GM12891 (cell line): ENCODE measurements around the gene PSMC3.

Experiments used
- DNase-seq: peaks from one replicate; pipeline ENCODE4 v3.0.0; 2011; ENCODE audit warnings: low spot score; ENCODE audit not compliant: insufficient read length
- FAIRE-seq: peaks from 2 replicates; lab custom pipeline; 2011; peaks lifted over from hg19 to GRCh38; lab: Jason Lieb, UNC
- PAX5 ChIP-seq: IDR thresholded peaks from 2 replicates; pipeline ENCODE4 v1.6.1; 2011; ENCODE audit warnings: low read length, moderate library complexity, mild to moderate bottlenecking; ENCODE audit not compliant: insufficient read depth, severe bottlenecking
- POLR2A ChIP-seq: IDR thresholded peaks from 2 replicates; pipeline ENCODE4 v1.6.1; 2011; ENCODE audit warnings: low read depth, low read length, control low read depth
- POLR2AphosphoS5 ChIP-seq: IDR thresholded peaks from 2 replicates; pipeline ENCODE4 v1.6.1; 2011; ENCODE audit warnings: low read depth, low read length, control low read depth
- POU2F2 ChIP-seq: IDR thresholded peaks from 2 replicates; pipeline ENCODE4 v1.6.1; 2011; ENCODE audit warnings: low read depth, mild to moderate bottlenecking, control low read depth, low read length, moderate library complexity
- SPI1 ChIP-seq: IDR thresholded peaks from 2 replicates; pipeline ENCODE4 v1.6.1; 2011; ENCODE audit warnings: low read depth, low read length, control low read depth
- TAF1 ChIP-seq: IDR thresholded peaks from 2 replicates; pipeline ENCODE4 v1.6.1; 2011; ENCODE audit warnings: low read depth, low read length, control low read depth

Gene PSMC3

DNA sequence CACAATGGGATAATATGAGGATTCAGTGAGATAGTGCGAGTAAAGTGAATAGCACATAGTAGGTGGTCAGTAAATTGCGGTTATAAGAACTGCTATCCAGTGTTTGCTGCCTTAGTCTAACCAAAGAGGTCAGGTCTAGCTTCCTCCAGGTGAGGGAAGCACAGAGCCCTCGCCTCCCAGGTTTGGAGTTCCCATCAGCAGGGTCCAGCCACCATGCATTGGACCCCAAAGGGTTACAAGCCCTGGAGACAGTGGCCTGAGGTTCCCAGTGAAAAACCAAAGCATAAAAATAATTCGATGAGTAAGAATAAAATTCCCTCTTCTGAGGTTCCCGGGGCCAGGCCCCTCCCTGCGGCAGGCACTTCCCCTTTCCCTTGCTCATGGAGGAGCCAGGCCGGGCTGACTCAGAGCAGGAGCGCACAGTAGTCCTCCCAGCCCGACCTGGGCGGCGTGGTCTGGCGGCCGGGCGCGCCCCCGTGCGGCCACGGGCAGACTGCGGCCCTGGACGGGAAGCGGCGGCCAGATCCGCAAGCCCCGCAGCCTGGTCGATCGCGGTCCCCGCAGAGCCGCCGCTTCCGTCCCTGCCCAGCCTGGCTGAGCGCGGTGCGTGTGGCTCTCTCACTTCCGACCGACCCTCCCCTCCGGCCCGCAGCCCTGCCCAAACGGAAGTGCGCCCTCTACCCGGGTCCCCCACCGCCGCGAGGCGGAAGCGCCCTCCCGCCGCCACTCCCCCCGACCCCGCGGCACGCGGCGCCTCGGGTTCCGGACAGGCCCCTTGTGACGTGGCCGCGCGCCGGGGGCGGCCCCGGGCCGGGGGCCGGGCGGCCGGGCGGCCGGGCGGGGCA, 18.3 kb downstream of the PSMC3 start, which contains the start of gene SLC39A13:
Gene SLC39A13, plus strand, starts transcription at position 845 of the 845 bp plus-strand sequence. CDS start 1,505 bp downstream, outside the sequence.
- TF ChIP-seq POU2F2 (peak; percentile 51; the same call in 1 of the 2 replicates), POLR2A (peak; percentile 55), TAF1 (no peak), PAX5 (peak; percentile 59), POLR2AphosphoS5 (0 out of 2 replicates have a peak, but pooled peaks have one; percentile 55), SPI1 (peak; percentile 97)
- DNase-seq (peak; percentile 98), FAIRE-seq (peak; percentile 96)

DNA sequence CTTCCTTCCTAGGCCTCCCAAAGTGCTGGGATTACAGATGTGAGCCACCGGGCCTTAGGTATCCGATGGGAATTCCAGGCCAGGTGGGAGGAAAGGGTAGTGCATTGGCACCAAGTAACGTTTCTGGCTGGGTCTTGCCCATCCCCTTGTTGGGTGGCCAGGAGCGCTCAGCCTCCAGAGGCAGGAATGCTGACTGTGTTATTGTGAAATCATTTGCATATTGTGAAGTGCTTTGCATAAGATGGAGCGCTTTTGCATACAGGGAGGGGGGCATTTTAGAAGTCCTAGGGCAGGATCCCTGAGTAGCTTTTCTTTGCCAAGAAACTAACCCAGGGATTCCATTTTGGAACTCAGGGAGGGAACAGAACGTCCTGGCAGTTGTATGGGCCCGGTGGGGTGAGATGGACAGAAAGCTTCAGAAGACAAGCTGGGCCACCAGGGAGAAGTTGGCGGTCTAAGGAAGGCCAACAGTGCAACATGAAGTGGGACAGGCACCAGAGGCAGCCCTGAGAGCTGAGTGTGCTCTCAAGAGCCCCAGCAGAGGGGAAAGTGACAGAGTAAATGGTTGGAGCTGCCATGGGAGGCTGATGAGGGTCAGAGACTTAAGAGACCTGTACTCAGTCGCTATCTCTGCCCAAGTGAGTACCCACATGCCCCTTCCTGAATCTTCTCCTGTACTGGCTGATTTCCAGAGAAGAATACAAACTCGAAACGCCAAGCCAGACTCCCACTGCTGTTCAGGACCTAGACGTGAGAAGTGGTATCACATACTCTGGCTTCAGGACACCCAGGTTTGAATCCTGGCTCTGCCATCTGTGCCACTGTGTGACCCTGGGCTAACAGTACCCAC, 19.1 kb downstream of the PSMC3 start:
- DNase-seq (no peak), FAIRE-seq (peak; percentile 76)
- TF ChIP-seq POU2F2 = peak; percentile 85
- TF ChIP-seq POLR2A = no peak

DNA sequence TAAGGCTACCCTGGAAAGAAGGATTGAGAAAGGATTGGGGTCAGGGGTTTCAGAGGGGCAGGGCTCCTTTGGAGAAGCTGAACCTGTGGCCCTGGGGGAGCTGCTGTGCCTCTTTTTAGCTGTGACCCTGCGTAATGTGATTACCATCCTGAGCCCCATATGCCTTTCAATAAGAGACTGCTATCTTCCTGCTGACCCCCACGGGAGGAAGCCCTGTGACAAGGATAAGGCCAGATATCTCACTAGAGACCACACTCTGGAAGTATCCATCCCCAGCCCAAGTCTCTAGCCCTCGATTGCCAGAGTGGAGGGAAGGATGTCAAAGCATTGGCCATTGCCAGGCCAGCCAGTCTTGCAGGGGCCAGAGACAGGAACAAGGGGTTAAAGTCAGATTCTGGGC, 22.7 kb downstream of the PSMC3 start:
- no peak for FAIRE-seq
- no peak for DNase-seq
- no peak for TF ChIP-seq POLR2AphosphoS5
- no peak for TF ChIP-seq SPI1
- TF ChIP-seq TAF1 = no peak

DNA sequence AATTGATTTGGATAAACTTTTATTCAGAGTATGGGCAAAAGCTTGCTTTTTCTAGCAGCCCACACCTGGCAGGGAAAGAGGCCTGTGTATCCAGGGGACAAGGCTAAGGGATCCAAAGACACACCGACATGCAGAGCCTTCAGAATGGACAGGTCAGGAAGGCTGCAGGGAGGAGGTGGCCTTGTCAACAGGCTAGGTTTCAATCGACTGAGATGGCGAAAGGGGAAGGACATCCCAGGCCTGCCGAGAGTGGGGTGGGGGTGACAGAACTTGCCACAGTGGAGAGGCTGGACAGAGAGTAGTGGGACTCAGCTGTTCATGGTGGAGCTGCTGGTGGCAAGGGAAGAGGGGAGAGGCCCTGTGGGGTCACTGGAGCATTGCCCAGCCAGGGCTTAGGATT, 23.1 kb downstream of the PSMC3 start:
- FAIRE-seq = no peak
- DNase-seq = no peak
- TF ChIP-seq SPI1 (no peak), TAF1 (no peak), POLR2A (no peak), POLR2AphosphoS5 (no peak), PAX5 (no peak), POU2F2 (no peak)

DNA sequence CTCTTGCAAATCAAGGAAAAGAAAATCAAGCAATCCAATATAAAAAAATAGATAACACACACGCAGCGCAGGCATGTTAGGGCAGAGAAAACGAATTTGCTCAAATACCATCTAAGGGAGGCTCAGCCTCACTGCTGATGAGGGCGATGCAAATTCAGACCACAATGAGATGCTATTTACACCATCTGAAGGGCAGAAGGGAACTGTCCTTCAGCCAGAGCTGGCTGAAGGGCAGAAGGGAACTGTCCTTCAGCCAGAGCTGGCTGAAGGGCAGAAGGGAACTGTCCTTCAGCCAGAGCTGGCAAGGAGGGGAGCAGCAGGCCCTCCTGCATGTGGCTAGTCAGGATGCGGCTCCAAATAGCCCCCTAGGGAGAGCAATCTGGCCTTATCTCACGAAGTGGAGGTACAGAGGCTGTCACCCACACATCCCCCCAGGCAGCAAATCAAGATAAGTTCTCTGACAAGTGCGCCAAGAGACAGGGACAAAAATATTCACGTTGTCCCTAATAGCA, 25.4 kb downstream of the PSMC3 start:
- FAIRE-seq = peak; percentile 87
- no peak for DNase-seq
- TF ChIP-seq POLR2AphosphoS5 (no peak), PAX5 (no peak), POU2F2 (peak; percentile 59; the same call in 1 of the 2 replicates), POLR2A (no peak)

DNA sequence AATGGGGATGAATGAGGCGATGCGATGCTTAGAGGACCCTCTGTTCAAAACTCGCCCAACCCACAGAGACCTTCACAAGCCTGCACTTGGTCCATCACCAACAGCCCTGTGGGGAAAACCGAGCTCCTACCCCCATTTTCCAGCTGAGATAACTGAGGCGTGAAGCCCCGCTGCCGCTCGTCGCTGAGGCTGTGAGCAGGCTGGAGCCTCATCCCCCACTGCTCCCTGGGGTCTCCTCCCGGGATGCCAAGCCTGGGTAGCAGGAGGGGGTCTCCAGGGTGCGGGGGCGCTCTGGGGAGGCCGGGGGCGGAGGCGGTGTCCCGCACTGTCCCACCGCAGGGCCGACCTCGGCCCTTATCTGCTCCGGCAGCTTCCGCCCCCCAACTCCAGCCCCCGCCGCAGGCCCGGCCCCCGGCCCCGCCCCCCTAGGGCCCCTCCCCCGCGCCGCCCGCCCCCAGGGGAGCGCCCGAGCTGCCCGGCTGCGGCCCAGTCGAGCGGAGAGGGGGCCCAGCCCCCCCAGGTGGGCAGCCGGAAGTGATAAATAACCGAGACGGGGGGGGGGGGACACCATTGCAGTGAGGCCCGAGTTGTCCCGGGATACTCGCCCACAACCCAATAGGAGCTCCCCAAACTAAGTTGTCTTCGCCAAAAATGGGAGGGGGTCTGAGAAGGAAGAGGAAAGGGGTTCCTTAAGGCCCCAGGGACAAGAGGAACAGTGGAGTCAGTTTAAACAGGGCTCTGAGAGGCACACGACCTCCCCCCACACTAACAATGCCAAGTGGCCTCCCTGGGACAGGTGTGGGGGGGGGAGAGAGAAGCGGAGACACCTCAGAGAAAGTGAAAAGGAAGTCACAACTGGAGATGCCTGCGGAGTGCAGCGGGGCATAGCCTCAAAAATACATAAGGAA, 26.1 kb downstream of the PSMC3 start:
- peak; percentile 33 for FAIRE-seq
- peak; percentile 67 for DNase-seq
- no peak for TF ChIP-seq POLR2AphosphoS5
- no peak for TF ChIP-seq POU2F2
- no peak for TF ChIP-seq POLR2A
- TF ChIP-seq TAF1 = no peak
- TF ChIP-seq SPI1 = no peak
- TF ChIP-seq PAX5 = peak; percentile 45

DNA sequence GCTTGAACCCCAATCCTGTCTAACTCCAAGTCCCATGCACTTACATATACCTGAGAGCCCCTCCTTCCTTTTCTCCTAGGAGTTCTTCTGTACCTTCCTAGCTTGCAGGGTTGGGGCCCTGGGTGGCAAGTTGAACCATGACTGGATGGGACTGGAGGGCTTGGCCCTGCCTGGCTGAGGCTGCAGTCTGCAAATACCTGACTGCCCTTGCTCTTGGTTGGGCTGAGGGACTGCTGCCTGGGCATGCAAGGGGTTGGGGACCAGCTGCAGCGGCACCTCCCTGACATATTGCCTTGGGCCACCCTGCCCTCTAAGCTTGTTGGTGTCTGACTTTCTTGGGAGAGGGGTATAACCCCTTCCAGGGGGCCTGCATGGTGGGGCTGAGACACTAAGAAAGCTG, 27.7 kb downstream of the PSMC3 start:
- TF ChIP-seq TAF1 (no peak), PAX5 (no peak), POLR2A (no peak), POU2F2 (no peak), SPI1 (no peak)
- no peak for FAIRE-seq
- DNase-seq = no peak

DNA sequence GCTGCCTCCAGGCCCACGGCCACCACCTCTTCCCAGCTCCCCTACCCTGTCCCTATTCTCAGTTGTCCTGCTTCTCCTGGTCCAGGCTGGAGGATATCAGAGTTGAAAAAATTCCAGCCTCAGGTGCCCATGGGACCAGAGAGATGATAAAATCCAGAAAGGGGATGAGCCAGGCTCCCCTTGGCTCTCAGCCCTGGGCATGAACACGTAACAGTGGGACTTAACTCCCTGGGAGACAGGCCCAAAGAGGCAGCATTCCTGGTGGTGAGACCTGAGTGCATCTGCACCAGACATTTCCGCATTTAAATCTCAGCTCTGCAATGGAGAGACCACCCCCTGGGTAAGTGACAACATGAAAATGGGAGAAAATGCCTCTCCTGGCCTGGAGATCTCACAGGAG, 28.2 kb downstream of the PSMC3 start:
- FAIRE-seq (no peak), DNase-seq (no peak)
- TF ChIP-seq TAF1 (no peak), POLR2A (no peak), PAX5 (no peak), SPI1 (no peak), POU2F2 (no peak), POLR2AphosphoS5 (no peak)
